PC-3 (cell line): ENCODE data around the gene CDH13.

Experiments used
- CTCF ChIP-seq: fragments of 300-600 bp; sonication (generic); conservative IDR thresholded peaks from 2 replicates; pipeline ENCODE4 v1.5.1; 2017; ENCODE audit warnings: antibody characterized with exemption, low read depth, mild to moderate bottlenecking, low read length
- EZH2 ChIP-seq: fragments of 300-600 bp; sonication (generic); IDR thresholded peaks from one replicate; pipeline ENCODE4 v1.6.1; 2017; ENCODE audit warnings: antibody characterized with exemption, mild to moderate bottlenecking, low read length; ENCODE audit not compliant: unreplicated experiment
- EZH2phosphoT487 ChIP-seq: fragments of 300-600 bp; sonication (generic); IDR thresholded peaks from 2 replicates; pipeline ENCODE4 v1.6.1; 2018; ENCODE audit warnings: mild to moderate bottlenecking, antibody characterized with exemption, low read length, borderline replicate concordance

DNA sequence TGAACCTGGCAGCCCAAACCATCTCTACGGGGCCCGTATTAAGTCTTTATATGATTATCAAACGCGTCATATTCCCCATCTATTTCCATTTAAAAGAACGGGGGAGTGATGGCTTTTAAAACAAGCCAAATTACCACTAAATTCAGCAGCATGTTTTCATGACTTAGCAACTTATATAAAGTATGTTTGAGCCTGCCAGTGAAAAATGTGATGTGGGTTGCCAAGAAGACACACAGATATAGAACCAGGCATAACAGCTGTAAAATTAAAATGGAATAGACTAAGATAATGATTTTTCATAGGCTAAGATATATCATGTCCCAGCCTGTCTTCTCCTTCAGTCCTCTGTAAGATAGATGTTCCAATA, 1136.2 kb downstream of the CDH13 start:
- TF ChIP-seq CTCF (no peak), EZH2 (no peak), EZH2phosphoT487 (no peak)
